Stimulated activated CD8-positive, alpha-beta memory T cell treated with anti-CD3 and anti-CD28 coated beads, Interleukin-4, amount 100 ng/mL, for 4 hours (primary cell): ENCODE measurements around the gene ASB6.

Experiments
- DNase-seq, 2 donors: peaks; one replicate each; pipeline ENCODE4 v3.0.0-alpha.2; 2020; ENCODE audit warnings: low read depth in 2 of 2, low spot score in 1 of 2

Gene ASB6

GRCh38 chr9:129641750-129642585 lies at the start of gene ASB6:
Gene ASB6, minus strand, starts transcription at chr9:129642151. Its CDS starts 152 bp downstream, at chr9:129641999.
- peak; percentile 84 for DNase-seq

GRCh38 chr9:129688285-129689043 lies 46.5 kb upstream of the ASB6 start:
- DNase-seq: no peak

- DNase-seq: no peak
These were observed 45.4 kb upstream of the ASB6 start for GRCh38 chr9:129687391-129687790.

GRCh38 chr9:129686736-129687135 lies 44.8 kb upstream of the ASB6 start:
- no peak for DNase-seq

GRCh38 chr9:129685933-129686259 lies 43.9 kb upstream of the ASB6 start:
- no peak for DNase-seq

- no peak for DNase-seq
These were observed 43.4 kb upstream of the ASB6 start for GRCh38 chr9:129685220-129685932.

- no peak for DNase-seq
These were observed 40.4 kb upstream of the ASB6 start for GRCh38 chr9:129682381-129682780.

- no peak for DNase-seq
These were observed 40.0 kb upstream of the ASB6 start for GRCh38 chr9:129681924-129682323.

- DNase-seq: no peak
These were observed 37.6 kb upstream of the ASB6 start for GRCh38 chr9:129679537-129679936.

- DNase-seq: no peak
These were observed 36.9 kb upstream of the ASB6 start for GRCh38 chr9:129678844-129679243.

- no peak for DNase-seq
These were observed 35.5 kb upstream of the ASB6 start for GRCh38 chr9:129677456-129677855.

- no peak for DNase-seq
These were observed 35.0 kb upstream of the ASB6 start for GRCh38 chr9:129676975-129677374.

- no peak for DNase-seq
These were observed 34.3 kb upstream of the ASB6 start for GRCh38 chr9:129676287-129676686.

- DNase-seq: no peak
These were observed 33.7 kb upstream of the ASB6 start for GRCh38 chr9:129675620-129676019.

GRCh38 chr9:129674229-129674628 lies 32.3 kb upstream of the ASB6 start:
- no peak for DNase-seq

- DNase-seq: no peak
These were observed 31.7 kb upstream of the ASB6 start for GRCh38 chr9:129673602-129674001.

- no peak for DNase-seq
These were observed 30.8 kb upstream of the ASB6 start for GRCh38 chr9:129672702-129673101.

GRCh38 chr9:129671519-129671918 lies 29.6 kb upstream of the ASB6 start:
- DNase-seq: no peak

GRCh38 chr9:129671065-129671464 lies 29.1 kb upstream of the ASB6 start:
- no peak for DNase-seq

GRCh38 chr9:129669946-129670345 lies 28.0 kb upstream of the ASB6 start:
- DNase-seq: no peak

- DNase-seq: no peak
These were observed 27.3 kb upstream of the ASB6 start for GRCh38 chr9:129669141-129669718.

- no peak for DNase-seq
These were observed 25.9 kb upstream of the ASB6 start for GRCh38 chr9:129667850-129668249.
